ENCODE data around the gene UNC13C. TPM values are rescaled to one million over a fixed set of nuclear protein-coding genes. Genes with fewer than 3 reads are reported as not detected.
"Not testable (repeated sequence)": the region's sequence is repeated elsewhere in the genome, so short reads cannot be mapped to it uniquely, and the experiment has no call there.

UNC13C gene
- 1.7 TPM for total RNA-seq
- polyA plus RNA-seq: 0.11 TPM
- long read RNA-seq, donor 1: 0 reads
- long read RNA-seq, donor 2: 0 reads
- long read RNA-seq, donor 3, partial matches to known transcripts: 0 of 1 reads
- long read RNA-seq, donor 3, other reads (novel, unspliced or antisense): 0 of 1 reads
- long read RNA-seq, donor 4: 0 reads
- long read RNA-seq, donor 5: 0 reads
- long read RNA-seq, donor 6: 0 reads
- long read RNA-seq, donor 7: 0 reads
- long read RNA-seq, donor 8: 0 reads
- long read RNA-seq, donor 9: 0 reads
- long read RNA-seq, donor 10: 0 reads

DNA sequence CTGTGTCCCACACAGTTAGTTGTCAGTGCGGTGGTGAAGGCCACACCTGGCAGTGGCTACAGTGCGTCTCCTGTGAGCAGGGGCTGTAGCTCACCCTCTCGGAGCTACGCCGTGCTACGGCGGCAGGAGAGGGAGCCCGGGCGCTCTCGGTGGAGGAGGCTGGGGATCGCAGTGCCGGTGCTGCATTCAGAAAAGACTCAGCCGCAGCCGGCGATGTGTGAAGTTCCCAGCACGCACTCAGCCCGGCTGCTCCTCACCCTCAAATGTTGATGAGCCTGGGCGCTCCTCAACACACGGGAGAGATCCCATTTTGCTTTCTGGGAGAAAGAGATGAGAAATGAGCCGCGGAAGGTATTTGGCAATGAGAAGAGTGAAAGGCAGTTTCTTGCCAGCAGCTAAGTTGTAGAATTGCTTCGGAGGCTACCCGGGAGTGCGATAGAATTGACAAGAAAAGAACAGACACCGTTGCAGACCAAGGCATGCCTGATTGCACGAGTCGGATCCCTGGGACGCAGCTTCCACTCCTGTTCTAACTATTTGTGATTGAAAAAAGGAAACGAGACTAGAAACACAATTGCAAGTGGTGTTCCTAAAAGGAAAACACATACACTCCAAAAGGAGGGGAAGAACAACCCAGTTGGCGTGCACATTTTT lies at the start of gene UNC13C:
UNC13C (plus strand) TSS at position 189 of the 654 bp plus-strand sequence. CDS start 34,463 bp downstream, outside the sequence.
- 3% methylated on average over 30 of the region's 30 CpGs for WGBS
- Histone ChIP-seq H3K27me3 (ENCODE audit: control insufficient read depth in 2 of 2, insufficient read depth in 1 of 2, low read length in 1 of 2) (peaks cover 0 to 18% of the 10 kb centered on the region in 2 donors), H3K4me1 (ENCODE audit: control insufficient read depth in 2 of 2, insufficient read depth in 2 of 2, low read length in 2 of 2) (no peaks in the 10 kb centered on the region), H3K27ac (ENCODE audit: low read depth in 1 of 2, low read length in 1 of 2) (no peak within 1 kb of the TSS), H3K36me3 (ENCODE audit: control insufficient read depth in 2 of 2, insufficient read depth in 2 of 2, low read length in 1 of 2) (no peaks in the 10 kb centered on the region), H3K9me3 (ENCODE audit: control insufficient read depth in 2 of 2, insufficient read depth in 1 of 2, low read length in 1 of 2) (no peaks in the 10 kb centered on the region), H3K4me3 (ENCODE audit: low read length in 2 of 2) (no peak within 1 kb of the TSS)
- DNase-seq (ENCODE audit: low read depth in 6 of 9, low spot score in 9 of 9): peak in 2 of 9 donors; percentile 3 to 8

GRCh38 chr15:53936137-53936536 lies 42.1 kb upstream of the UNC13C start:
- Histone ChIP-seq H3K36me3 (ENCODE audit: control insufficient read depth in 2 of 2, insufficient read depth in 2 of 2, low read length in 1 of 2) (no peaks in the 10 kb centered on the region), H3K27me3 (ENCODE audit: control insufficient read depth in 2 of 2, insufficient read depth in 1 of 2, low read length in 1 of 2) (no peaks in the 10 kb centered on the region), H3K4me3 (ENCODE audit: low read length in 2 of 2) (no peak overlapping the region), H3K9me3 (ENCODE audit: control insufficient read depth in 2 of 2, insufficient read depth in 1 of 2, low read length in 1 of 2) (peaks cover 1 to 16% of the 10 kb centered on the region in 2 donors), H3K4me1 (ENCODE audit: control insufficient read depth in 2 of 2, insufficient read depth in 2 of 2, low read length in 2 of 2) (no peaks in the 10 kb centered on the region), H3K27ac (ENCODE audit: low read depth in 1 of 2, low read length in 1 of 2) (no peak overlapping the region)
- no peak for DNase-seq (ENCODE audit: low read depth in 6 of 9, low spot score in 9 of 9)

DNA sequence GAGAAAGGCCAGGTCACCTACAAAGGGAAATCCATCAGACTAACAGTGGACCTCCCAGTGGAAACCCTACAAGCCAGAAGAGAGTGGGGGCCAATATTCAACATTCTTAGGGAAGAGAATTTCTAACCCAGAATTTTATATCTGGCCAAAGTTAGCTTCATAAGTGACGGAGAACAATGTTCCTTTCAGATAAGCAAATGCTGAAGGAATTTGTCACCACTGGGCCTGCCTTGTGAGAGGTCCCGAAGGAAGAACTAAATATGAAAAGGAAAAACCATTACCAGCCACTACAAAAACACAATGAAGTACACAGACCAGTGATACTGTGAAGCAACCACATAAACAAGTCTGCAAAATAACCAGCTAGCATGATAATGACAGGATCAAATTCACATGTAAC lies 40.6 kb upstream of the UNC13C start:
- not testable (repeated sequence) for H3K27me3 ChIP-seq (ENCODE audit: control insufficient read depth in 2 of 2, insufficient read depth in 1 of 2, low read length in 1 of 2); H3K4me3 ChIP-seq (ENCODE audit: low read length in 2 of 2); H3K27ac ChIP-seq (ENCODE audit: low read depth in 1 of 2, low read length in 1 of 2); DNase-seq (ENCODE audit: low read depth in 6 of 9, low spot score in 9 of 9); H3K36me3 ChIP-seq (ENCODE audit: control insufficient read depth in 2 of 2, insufficient read depth in 2 of 2, low read length in 1 of 2); H3K4me1 ChIP-seq (ENCODE audit: control insufficient read depth in 2 of 2, insufficient read depth in 2 of 2, low read length in 2 of 2)
- H3K9me3 ChIP-seq (ENCODE audit: control insufficient read depth in 2 of 2, insufficient read depth in 1 of 2, low read length in 1 of 2): peaks cover 1 to 16% of the 10 kb centered on the region in 2 donors
- 89% methylated on average over 2 of the region's 2 CpGs for WGBS

- 91% methylated on average over 3 of the region's 3 CpGs for WGBS
- H3K4me1 ChIP-seq (ENCODE audit: control insufficient read depth in 2 of 2, insufficient read depth in 2 of 2, low read length in 2 of 2): no peaks in the 10 kb centered on the region
- no peaks in the 10 kb centered on the region for H3K27me3 ChIP-seq (ENCODE audit: control insufficient read depth in 2 of 2, insufficient read depth in 1 of 2, low read length in 1 of 2)
- no peaks in the 10 kb centered on the region for H3K36me3 ChIP-seq (ENCODE audit: control insufficient read depth in 2 of 2, insufficient read depth in 2 of 2, low read length in 1 of 2)
- no peak for DNase-seq (ENCODE audit: low read depth in 6 of 9, low spot score in 9 of 9)
- no peak overlapping the region for H3K27ac ChIP-seq (ENCODE audit: low read depth in 1 of 2, low read length in 1 of 2)
- no peaks in the 10 kb centered on the region for H3K9me3 ChIP-seq (ENCODE audit: control insufficient read depth in 2 of 2, insufficient read depth in 1 of 2, low read length in 1 of 2)
- H3K4me3 ChIP-seq (ENCODE audit: low read length in 2 of 2): no peak overlapping the region
These were observed 27.7 kb upstream of the UNC13C start for GRCh38 chr15:53950572-53950971.

DNA sequence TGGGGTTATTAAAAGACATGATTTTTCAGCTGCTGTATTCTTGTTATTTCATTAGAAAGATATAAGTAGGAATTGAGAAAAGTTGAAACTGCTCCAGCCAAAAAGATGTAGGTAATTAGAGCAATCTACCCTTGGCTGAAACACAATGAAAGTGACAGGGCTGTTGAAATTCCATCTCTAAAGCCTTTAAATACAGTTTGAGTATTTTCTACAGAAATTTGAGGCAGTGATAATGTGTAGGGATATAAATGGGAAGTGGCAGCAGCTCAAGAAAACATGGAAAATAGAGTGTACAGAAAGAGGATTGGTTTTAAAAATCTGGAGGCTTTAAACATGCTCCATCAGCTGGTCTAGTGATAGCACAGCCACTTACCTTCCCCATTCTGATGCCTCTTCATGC lies 22.8 kb upstream of the UNC13C start:
- H3K4me1 ChIP-seq (ENCODE audit: control insufficient read depth in 2 of 2, insufficient read depth in 2 of 2, low read length in 2 of 2): no peaks in the 10 kb centered on the region
- H3K27me3 ChIP-seq (ENCODE audit: control insufficient read depth in 2 of 2, insufficient read depth in 1 of 2, low read length in 1 of 2): no peaks in the 10 kb centered on the region
- no peak overlapping the region for H3K4me3 ChIP-seq (ENCODE audit: low read length in 2 of 2)
- no peaks in the 10 kb centered on the region for H3K36me3 ChIP-seq (ENCODE audit: control insufficient read depth in 2 of 2, insufficient read depth in 2 of 2, low read length in 1 of 2)
- H3K9me3 ChIP-seq (ENCODE audit: control insufficient read depth in 2 of 2, insufficient read depth in 1 of 2, low read length in 1 of 2): no peaks in the 10 kb centered on the region
- H3K27ac ChIP-seq (ENCODE audit: low read depth in 1 of 2, low read length in 1 of 2): no peak overlapping the region
- DNase-seq (ENCODE audit: low read depth in 6 of 9, low spot score in 9 of 9): no peak

- WGBS: 28% methylated on average over 4 of the region's 4 CpGs
- H3K27ac ChIP-seq (ENCODE audit: low read depth in 1 of 2, low read length in 1 of 2): no peak overlapping the region
- H3K4me3 ChIP-seq (ENCODE audit: low read length in 2 of 2): no peak overlapping the region
- no peaks in the 10 kb centered on the region for H3K36me3 ChIP-seq (ENCODE audit: control insufficient read depth in 2 of 2, insufficient read depth in 2 of 2, low read length in 1 of 2)
- peak in 3 of 9 donors; percentile 9 to 10 (median 9) for DNase-seq (ENCODE audit: low read depth in 6 of 9, low spot score in 9 of 9)
- H3K27me3 ChIP-seq (ENCODE audit: control insufficient read depth in 2 of 2, insufficient read depth in 1 of 2, low read length in 1 of 2): no peaks in the 10 kb centered on the region
- H3K4me1 ChIP-seq (ENCODE audit: control insufficient read depth in 2 of 2, insufficient read depth in 2 of 2, low read length in 2 of 2): no peaks in the 10 kb centered on the region
- no peaks in the 10 kb centered on the region for H3K9me3 ChIP-seq (ENCODE audit: control insufficient read depth in 2 of 2, insufficient read depth in 1 of 2, low read length in 1 of 2)
These were observed 15.3 kb upstream of the UNC13C start for GRCh38 chr15:53962646-53963561.

DNA sequence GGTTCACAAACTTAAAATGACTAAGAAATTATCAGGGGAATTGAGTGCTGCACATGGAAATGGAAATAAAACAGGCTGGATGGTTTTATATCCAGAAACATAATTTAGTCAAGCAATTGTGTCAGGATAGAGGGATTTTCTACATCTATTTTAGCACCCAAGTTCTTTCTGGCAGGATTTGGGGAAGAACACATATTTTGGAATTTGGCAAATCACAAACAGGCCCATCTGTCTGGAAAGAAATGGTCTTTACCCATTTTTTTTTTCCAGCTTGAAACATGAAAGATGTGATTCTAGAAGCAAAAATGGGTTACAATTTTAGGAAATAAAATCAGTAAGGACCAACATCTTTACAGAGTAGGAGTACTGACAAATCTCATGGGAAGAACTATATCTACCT lies 14.4 kb upstream of the UNC13C start:
- H3K9me3 ChIP-seq (ENCODE audit: control insufficient read depth in 2 of 2, insufficient read depth in 1 of 2, low read length in 1 of 2): no peaks in the 10 kb centered on the region
- no peak for DNase-seq (ENCODE audit: low read depth in 6 of 9, low spot score in 9 of 9)
- no peaks in the 10 kb centered on the region for H3K4me1 ChIP-seq (ENCODE audit: control insufficient read depth in 2 of 2, insufficient read depth in 2 of 2, low read length in 2 of 2)
- no peak overlapping the region for H3K27ac ChIP-seq (ENCODE audit: low read depth in 1 of 2, low read length in 1 of 2)
- H3K27me3 ChIP-seq (ENCODE audit: control insufficient read depth in 2 of 2, insufficient read depth in 1 of 2, low read length in 1 of 2): no peaks in the 10 kb centered on the region
- no peaks in the 10 kb centered on the region for H3K36me3 ChIP-seq (ENCODE audit: control insufficient read depth in 2 of 2, insufficient read depth in 2 of 2, low read length in 1 of 2)
- H3K4me3 ChIP-seq (ENCODE audit: low read length in 2 of 2): no peak overlapping the region

- 90% methylated on average over 2 of the region's 2 CpGs for WGBS
- Histone ChIP-seq H3K9me3 (ENCODE audit: control insufficient read depth in 2 of 2, insufficient read depth in 1 of 2, low read length in 1 of 2) (no peaks in the 10 kb centered on the region), H3K36me3 (ENCODE audit: control insufficient read depth in 2 of 2, insufficient read depth in 2 of 2, low read length in 1 of 2) (no peaks in the 10 kb centered on the region), H3K4me3 (ENCODE audit: low read length in 2 of 2) (no peak overlapping the region), H3K27ac (ENCODE audit: low read depth in 1 of 2, low read length in 1 of 2) (no peak overlapping the region), H3K4me1 (ENCODE audit: control insufficient read depth in 2 of 2, insufficient read depth in 2 of 2, low read length in 2 of 2) (no peaks in the 10 kb centered on the region), H3K27me3 (ENCODE audit: control insufficient read depth in 2 of 2, insufficient read depth in 1 of 2, low read length in 1 of 2) (peaks cover 0 to 15% of the 10 kb centered on the region in 2 donors)
- no peak for DNase-seq (ENCODE audit: low read depth in 6 of 9, low spot score in 9 of 9)
These were observed 4.1 kb upstream of the UNC13C start for GRCh38 chr15:53974121-53974520.

- Histone ChIP-seq H3K4me1 (ENCODE audit: control insufficient read depth in 2 of 2, insufficient read depth in 2 of 2, low read length in 2 of 2) (no peaks in the 10 kb centered on the region), H3K27ac (ENCODE audit: low read depth in 1 of 2, low read length in 1 of 2) (no peak overlapping the region)
- WGBS: 90% methylated on average over 3 of the region's 3 CpGs
These were observed 3.4 kb upstream of the UNC13C start for GRCh38 chr15:53974813-53975212.

More at GRCh38 chr15:53974813-53975212, 3.4 kb upstream of the UNC13C start:
- Histone ChIP-seq H3K36me3 (ENCODE audit: control insufficient read depth in 2 of 2, insufficient read depth in 2 of 2, low read length in 1 of 2) (no peaks in the 10 kb centered on the region), H3K9me3 (ENCODE audit: control insufficient read depth in 2 of 2, insufficient read depth in 1 of 2, low read length in 1 of 2) (no peaks in the 10 kb centered on the region), H3K4me3 (ENCODE audit: low read length in 2 of 2) (no peak overlapping the region), H3K27me3 (ENCODE audit: control insufficient read depth in 2 of 2, insufficient read depth in 1 of 2, low read length in 1 of 2) (peaks cover 0 to 18% of the 10 kb centered on the region in 2 donors)
- no peak for DNase-seq (ENCODE audit: low read depth in 6 of 9, low spot score in 9 of 9)
